IPS-15b (cell line): ENCODE results near the gene KAZALD1.

Source experiments
- H3K27me3 ChIP-seq: one replicate; pipeline ENCODE4 v1.6.1; 2013; ENCODE audit warnings: low read length; ENCODE audit not compliant: control insufficient read depth, insufficient read depth
- H3K36me3 ChIP-seq: one replicate; pipeline ENCODE4 v1.6.1; 2013; ENCODE audit warnings: low read length; ENCODE audit not compliant: control insufficient read depth, insufficient read depth
- H3K4me1 ChIP-seq: one replicate; pipeline ENCODE4 v1.6.1; 2013; ENCODE audit warnings: mild to moderate bottlenecking, low read length; ENCODE audit not compliant: control insufficient read depth, insufficient read depth
- H3K4me3 ChIP-seq: one replicate; pipeline ENCODE4 v1.5.1; 2013; ENCODE audit warnings: low read depth, low read length
- H3K9ac ChIP-seq: one replicate; pipeline ENCODE4 v1.6.1; 2013; ENCODE audit warnings: low read depth, mild to moderate bottlenecking, low read length
- H3K9me3 ChIP-seq: one replicate; pipeline ENCODE4 v1.6.1; 2013; ENCODE audit warnings: mild to moderate bottlenecking, low read length; ENCODE audit not compliant: control insufficient read depth, insufficient read depth

KAZALD1 gene

GRCh38 chr10:101076630-101077029 is 14.8 kb downstream of the KAZALD1 start:
- Histone ChIP-seq H3K36me3 (no peaks in the 10 kb centered on the region), H3K27me3 (peaks cover 79% of the 10 kb centered on the region)

GRCh38 chr10:101079874-101080273 is 18.1 kb downstream of the KAZALD1 start:
- Histone ChIP-seq H3K9me3 (no peaks in the 10 kb centered on the region), H3K9ac (no peak overlapping the region), H3K4me1 (no peaks in the 10 kb centered on the region), H3K4me3 (no peak overlapping the region), H3K27me3 (peaks cover 63% of the 10 kb centered on the region), H3K36me3 (no peaks in the 10 kb centered on the region)

More at GRCh38 chr10:101076630-101077029, 14.8 kb downstream of the KAZALD1 start:
- Histone ChIP-seq H3K4me3 (no peak overlapping the region), H3K9me3 (no peaks in the 10 kb centered on the region), H3K9ac (no peak overlapping the region), H3K4me1 (no peaks in the 10 kb centered on the region)

- no peaks in the 10 kb centered on the region for H3K4me1 ChIP-seq
- H3K9me3 ChIP-seq = no peaks in the 10 kb centered on the region
- no peaks in the 10 kb centered on the region for H3K36me3 ChIP-seq
- peaks cover 61% of the 10 kb centered on the region for H3K27me3 ChIP-seq
- no peak overlapping the region for H3K4me3 ChIP-seq
- H3K9ac ChIP-seq = no peak overlapping the region
Measured at GRCh38 chr10:101080933-101081931, 19.4 kb downstream of the KAZALD1 start.

- no peaks in the 10 kb centered on the region for H3K4me1 ChIP-seq
- H3K36me3 ChIP-seq = no peaks in the 10 kb centered on the region
- H3K9ac ChIP-seq = no peak overlapping the region
- H3K9me3 ChIP-seq = no peaks in the 10 kb centered on the region
- no peak overlapping the region for H3K4me3 ChIP-seq
- peaks cover 38% of the 10 kb centered on the region for H3K27me3 ChIP-seq
Measured at GRCh38 chr10:101085846-101086245, 24.1 kb downstream of the KAZALD1 start.

GRCh38 chr10:101087376-101087775 is 25.6 kb downstream of the KAZALD1 start:
- Histone ChIP-seq H3K4me1 (no peaks in the 10 kb centered on the region), H3K9me3 (no peaks in the 10 kb centered on the region), H3K4me3 (no peak overlapping the region), H3K9ac (no peak overlapping the region), H3K36me3 (no peaks in the 10 kb centered on the region), H3K27me3 (peaks cover 33% of the 10 kb centered on the region)

GRCh38 chr10:101087965-101088364 is 26.2 kb downstream of the KAZALD1 start:
- no peaks in the 10 kb centered on the region for H3K36me3 ChIP-seq
- H3K9ac ChIP-seq = no peak overlapping the region
- H3K9me3 ChIP-seq = no peaks in the 10 kb centered on the region
- no peaks in the 10 kb centered on the region for H3K4me1 ChIP-seq
- H3K27me3 ChIP-seq = peaks cover 30% of the 10 kb centered on the region
- H3K4me3 ChIP-seq = no peak overlapping the region

- Histone ChIP-seq H3K27me3 (peaks cover 21% of the 10 kb centered on the region), H3K36me3 (no peaks in the 10 kb centered on the region), H3K4me3 (no peak overlapping the region), H3K4me1 (no peaks in the 10 kb centered on the region), H3K9me3 (no peaks in the 10 kb centered on the region), H3K9ac (no peak overlapping the region)
Measured at GRCh38 chr10:101089520-101090299, 27.9 kb downstream of the KAZALD1 start.

GRCh38 chr10:101090597-101090996 is 28.8 kb downstream of the KAZALD1 start:
- peaks cover 12% of the 10 kb centered on the region for H3K27me3 ChIP-seq
- no peak overlapping the region for H3K4me3 ChIP-seq
- H3K4me1 ChIP-seq = peaks cover 4% of the 10 kb centered on the region
- H3K36me3 ChIP-seq = no peaks in the 10 kb centered on the region
- no peak overlapping the region for H3K9ac ChIP-seq
- H3K9me3 ChIP-seq = no peaks in the 10 kb centered on the region

- no peaks in the 10 kb centered on the region for H3K36me3 ChIP-seq
- H3K9ac ChIP-seq = no peak overlapping the region
- peaks cover 10% of the 10 kb centered on the region for H3K27me3 ChIP-seq
- no peaks in the 10 kb centered on the region for H3K9me3 ChIP-seq
- peaks cover 4% of the 10 kb centered on the region for H3K4me1 ChIP-seq
- H3K4me3 ChIP-seq = no peak overlapping the region
Measured at GRCh38 chr10:101091546-101092290, 29.9 kb downstream of the KAZALD1 start.

- Histone ChIP-seq H3K36me3 (no peaks in the 10 kb centered on the region), H3K9me3 (no peaks in the 10 kb centered on the region), H3K4me1 (peaks cover 4% of the 10 kb centered on the region), H3K27me3 (peaks cover 14% of the 10 kb centered on the region), H3K4me3 (no peak overlapping the region), H3K9ac (no peak overlapping the region)
Measured at GRCh38 chr10:101092881-101093354, 31.1 kb downstream of the KAZALD1 start.
